A549 treated with AZD2906 at 1 μM for 4 hours (cell line): ENCODE data around the gene DNAJC8. TPM values are rescaled to one million over a fixed set of nuclear protein-coding genes. Genes with fewer than 3 reads are reported as not detected.

Source experiments
- total RNA-seq: library from RNA; stranded (reverse); fragments of 200-300 nt; extraction: Qiagen RNA extraction; gene quantifications from 5 replicates; pipeline ENCODE4 v1.2.3, GENCODE V29; 2022

DNAJC8 gene, protein sequence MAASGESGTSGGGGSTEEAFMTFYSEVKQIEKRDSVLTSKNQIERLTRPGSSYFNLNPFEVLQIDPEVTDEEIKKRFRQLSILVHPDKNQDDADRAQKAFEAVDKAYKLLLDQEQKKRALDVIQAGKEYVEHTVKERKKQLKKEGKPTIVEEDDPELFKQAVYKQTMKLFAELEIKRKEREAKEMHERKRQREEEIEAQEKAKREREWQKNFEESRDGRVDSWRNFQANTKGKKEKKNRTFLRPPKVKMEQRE
- 64.3 to 75.0 TPM (median 68.2 TPM) in 5 replicates for total RNA-seq

DNA sequence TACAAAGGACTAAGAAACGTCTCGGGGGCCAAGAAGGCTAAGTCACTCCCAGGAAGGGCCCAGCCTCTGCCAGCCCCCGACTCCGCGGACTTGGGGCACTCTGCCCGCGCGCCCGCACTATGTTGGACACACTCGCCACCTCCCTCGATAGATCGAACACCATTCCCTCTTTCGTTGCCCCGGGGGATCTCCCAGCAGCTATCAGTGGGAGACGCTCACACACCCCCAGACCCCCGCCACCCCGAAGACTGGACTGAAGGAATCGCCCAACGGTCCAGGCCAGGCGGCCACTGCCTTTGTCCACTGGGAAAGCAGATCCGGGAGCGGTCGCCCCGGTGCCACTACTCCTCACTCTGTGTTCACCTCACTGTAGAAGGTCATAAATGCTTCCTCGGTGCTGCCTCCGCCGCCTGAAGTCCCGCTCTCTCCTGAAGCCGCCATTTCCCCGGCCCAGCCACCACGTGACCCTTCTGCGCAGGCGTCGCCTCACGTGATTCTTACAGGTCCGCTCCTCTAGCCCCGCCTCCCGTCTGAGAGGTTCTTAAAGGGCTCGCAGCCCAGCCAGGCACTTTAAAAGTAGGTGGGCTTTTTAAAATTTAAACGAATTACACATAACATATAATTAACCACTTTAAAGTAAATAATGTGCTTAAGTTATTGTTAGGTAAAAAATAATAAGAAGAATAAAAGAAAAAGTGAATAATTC is at the start of gene DNAJC8:
TSS of gene DNAJC8 (minus strand) at position 472 of the 706 bp plus-strand sequence. CDS start at position 441, 31 bp downstream.

DNA sequence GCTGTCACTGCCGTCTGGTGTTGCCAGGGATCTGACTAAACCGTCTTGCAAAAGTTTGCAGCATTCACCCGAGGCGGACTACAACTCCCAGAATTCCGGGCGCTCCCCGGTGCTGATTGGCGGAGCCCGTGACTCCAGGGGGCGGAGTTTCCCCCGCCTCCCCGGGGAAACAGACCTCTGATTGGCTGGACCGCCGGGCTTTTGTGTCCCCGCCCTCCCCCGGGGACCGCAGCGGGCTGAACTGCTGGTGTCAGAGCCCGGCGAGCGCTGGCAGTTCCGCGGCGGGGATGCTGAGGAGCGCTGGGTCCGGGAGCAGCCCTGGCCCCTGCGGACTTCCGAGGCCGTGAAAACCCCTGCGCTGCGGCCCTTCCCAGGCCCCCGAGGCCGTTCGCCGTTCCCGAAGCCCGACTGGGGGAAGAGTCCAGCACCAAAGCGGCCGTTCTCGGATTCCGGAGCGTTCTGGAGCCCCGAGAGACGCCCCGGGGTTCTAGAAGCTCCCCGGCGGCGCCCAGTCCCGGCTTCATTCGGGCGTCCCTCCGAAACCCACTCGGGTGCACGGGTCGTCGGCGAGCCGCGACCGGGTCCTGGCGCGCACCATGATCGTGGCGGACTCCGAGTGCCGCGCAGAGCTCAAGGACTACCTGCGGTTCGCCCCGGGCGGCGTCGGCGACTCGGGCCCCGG is 26.6 kb upstream of the DNAJC8 start, which contains the start of gene SESN2:
TSS of gene SESN2 (plus strand) at position 267 of the 682 bp plus-strand sequence. CDS start at position 597, 330 bp downstream.

DNA sequence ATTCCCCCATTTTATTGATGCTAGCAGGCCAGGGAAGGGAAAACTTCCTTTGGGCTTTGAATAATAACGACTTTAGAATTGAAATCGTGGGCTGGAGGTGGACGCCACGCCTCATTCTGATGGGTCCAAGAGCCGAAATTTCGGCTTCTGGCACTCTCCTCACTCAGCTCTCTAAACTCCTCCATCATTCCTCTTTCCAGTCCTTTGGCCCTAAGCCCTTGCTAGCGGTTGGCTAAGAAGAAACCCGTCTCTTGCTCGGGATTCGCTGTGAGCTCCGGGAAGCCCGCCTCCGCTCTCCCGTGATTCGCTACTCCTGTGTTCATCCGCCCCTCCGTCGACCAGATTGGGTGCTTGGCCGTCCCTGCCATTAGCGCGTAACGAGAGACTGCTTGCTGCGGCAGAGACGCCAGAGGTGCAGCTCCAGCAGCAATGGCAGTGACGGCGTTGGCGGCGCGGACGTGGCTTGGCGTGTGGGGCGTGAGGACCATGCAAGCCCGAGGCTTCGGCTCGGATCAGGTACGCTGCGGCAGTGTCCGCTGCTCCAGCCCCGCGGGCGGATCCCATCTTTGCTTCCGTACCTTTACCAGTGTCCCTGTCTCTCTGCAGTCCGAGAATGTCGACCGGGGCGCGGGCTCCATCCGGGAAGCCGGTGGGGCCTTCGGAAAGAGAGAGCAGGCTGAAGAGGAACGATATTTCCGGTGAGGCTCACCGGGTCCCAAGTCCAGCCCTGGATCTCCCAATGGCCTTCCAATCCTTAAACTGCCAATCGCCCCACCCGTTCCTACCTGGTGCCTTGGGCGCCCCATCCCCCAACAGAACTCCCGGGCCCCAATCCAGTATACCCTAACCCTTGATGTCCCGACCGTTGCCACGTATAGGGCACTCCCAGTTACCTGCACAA is 3.2 kb upstream of the DNAJC8 start, which contains the start of gene ATP5IF1:
TSS of gene ATP5IF1 (plus strand) at position 370 of the 901 bp plus-strand sequence. CDS start at position 430, 60 bp downstream.

DNA sequence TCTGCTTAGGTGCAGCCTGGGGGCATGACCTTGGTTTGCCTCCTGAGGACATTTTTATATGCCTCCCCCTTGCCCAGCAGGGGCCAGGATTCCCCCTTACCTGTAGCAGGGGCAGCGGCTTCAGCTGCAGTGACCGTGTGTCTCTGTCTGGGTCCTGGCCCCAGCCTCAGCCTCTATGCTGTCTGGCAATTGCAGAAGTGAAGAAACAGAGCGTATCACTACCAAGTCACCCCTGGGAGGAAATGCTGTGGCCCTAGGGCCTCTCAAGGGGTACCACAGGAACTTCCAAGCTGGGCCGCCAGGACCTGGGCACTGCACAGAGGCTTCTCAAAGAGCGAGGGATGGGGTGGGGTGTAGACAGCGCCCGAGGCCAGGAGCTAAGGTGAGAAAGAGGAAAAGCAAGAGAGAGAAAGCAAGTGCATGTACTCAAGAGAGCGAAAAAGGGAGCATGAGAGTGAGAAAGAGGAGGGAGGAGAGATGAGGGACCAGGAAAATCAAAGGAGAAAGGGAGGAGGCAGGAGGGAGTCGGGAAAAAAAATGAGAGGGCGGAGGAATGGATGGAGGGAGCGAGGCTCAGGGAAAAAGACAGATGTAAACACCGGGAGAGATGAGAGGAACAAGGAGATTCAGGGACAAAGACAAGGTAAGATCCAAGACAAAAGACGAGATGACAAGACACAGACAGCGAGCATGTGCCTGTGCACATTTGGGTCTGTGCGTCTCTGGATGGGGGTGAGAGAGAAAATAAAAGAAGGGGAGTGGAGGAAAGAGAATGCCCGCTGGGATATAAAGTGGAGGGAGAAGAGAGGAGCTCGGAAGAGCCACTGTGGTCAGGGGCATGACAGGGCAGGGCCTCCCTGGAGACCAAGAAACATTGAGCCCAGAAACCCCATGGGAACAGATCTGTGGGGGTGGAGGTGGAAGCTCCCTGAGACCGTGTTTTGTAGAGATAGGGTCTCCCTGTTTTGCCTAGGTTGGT is 56.0 kb downstream of the DNAJC8 start, which contains the start of gene PTAFR:
TSS of gene PTAFR (minus strand) at position 199 of the 979 bp plus-strand sequence. CDS start 25,669 bp downstream, outside the sequence.

Other genes starting within 250 kb of the DNAJC8 start
- gene EYA3, start 144.4 kb downstream of the DNAJC8 start, total RNA-seq = 4.8 to 6.3 TPM (median 5.9 TPM) in 5 replicates
- 0.09 to 0.17 TPM (median 0.13 TPM) in 5 replicates for gene PTAFR, start 56.3 kb downstream of the DNAJC8 start, total RNA-seq
- gene ATP5IF1, start 3.1 kb upstream of the DNAJC8 start, total RNA-seq = 154 to 171 TPM (median 160 TPM) in 5 replicates
- gene SESN2, start 26.5 kb upstream of the DNAJC8 start, total RNA-seq = 6.4 to 10.4 TPM (median 7.1 TPM) in 5 replicates
- gene MED18, start 96.0 kb upstream of the DNAJC8 start, total RNA-seq = 13.1 to 17.4 TPM (median 17.2 TPM) in 5 replicates
- gene PHACTR4, start 136.7 kb upstream of the DNAJC8 start, total RNA-seq = 20.6 to 26.3 TPM (median 21.9 TPM) in 5 replicates